H1 (cell line): ENCODE measurements around the gene TCF4. TPM values are rescaled to one million over a fixed set of nuclear protein-coding genes. Genes with fewer than 3 reads are reported as not detected.

Source experiments
- CBX5 ChIP-seq: fragments of 300-800, 300-1000 bp; sonication (generic); IDR thresholded peaks from 2 replicates; pipeline ENCODE4 v1.7.1; 2016; ENCODE audit warnings: antibody characterized with exemption, low read length, low read depth
- FOSL1 ChIP-seq: IDR thresholded peaks from 2 replicates; pipeline ENCODE4 v1.6.1; 2011; ENCODE audit warnings: mild to moderate bottlenecking, low read depth, low read length, moderate library complexity; ENCODE audit not compliant: insufficient read depth
- polyA plus RNA-seq, 7 experiments: library from polyadenylated mRNA; depleted of rRNA in 3 of 7; stranded (reverse) in 5 of 7; unstranded in 2 of 7; fragments of >200 nt in 5 of 7; fragments of 200-250 nt in 2 of 7; gene quantifications; 1 replicate in 5 of 7; 2 replicates in 1 of 7; 4 replicates in 1 of 7; pipeline versions ENCODE4 v1.2.1 to v1.2.3, GENCODE V29; 2011 to 2013; ENCODE audit warnings: missing spikeins in 2 of 7, mixed read lengths in 2 of 7
- total RNA-seq: library from RNA; stranded (reverse); fragmentation: NEBNext Ultra II Directional; extraction: Animal tissue kit (Norgen Biotek cat#: 25700); gene quantifications from 2 replicates; pipeline ENCODE4 v1.2.1, GENCODE V29; 2021

Gene TCF4
- total and polyA plus RNA-seq, 2 of the 8 experiments (the other 6 are each of a cell fraction or from before 2014, with no cell fraction given) = 59.3 to 118 TPM

- TF ChIP-seq CBX5 (no peak), FOSL1 (no peak)
Observed at GRCh38 chr18:55239740-55240139, 348.3 kb downstream of the TCF4 start (continued).
